Measurements from ENCODE around the gene BNC2. TPM values are rescaled to one million over a fixed set of nuclear protein-coding genes. Genes with fewer than 3 reads are reported as not detected.

Gene BNC2
- total RNA-seq, 1 donor from 2014 or later: not detected

- H3K4me1 Mint-ChIP-seq (ENCODE audit: low read depth): no peaks in the 10 kb centered on the region
- DNase-seq (ENCODE audit: low spot score): no peak
- H3K27ac Mint-ChIP-seq: no peak overlapping the region
- H3K4me3 Mint-ChIP-seq (ENCODE audit: low read depth): no peak overlapping the region
- peaks cover 20% of the 10 kb centered on the region for H3K9me3 Mint-ChIP-seq
- H3K27me3 Mint-ChIP-seq (ENCODE audit: low read depth): no peaks in the 10 kb centered on the region
- intact Hi-C loops (cut with micrococcal nuclease): no loop called here
- H3K36me3 Mint-ChIP-seq (ENCODE audit: low read depth): no peaks in the 10 kb centered on the region
Measured at GRCh38 chr9:16794871-16795639, 75.4 kb downstream of the BNC2 start.

GRCh38 chr9:16794103-16794502 is 76.4 kb downstream of the BNC2 start:
- no peaks in the 10 kb centered on the region for H3K36me3 Mint-ChIP-seq (ENCODE audit: low read depth)
- intact Hi-C loops (cut with micrococcal nuclease): no loop called here
- H3K4me1 Mint-ChIP-seq (ENCODE audit: low read depth): no peaks in the 10 kb centered on the region
- no peak overlapping the region for H3K4me3 Mint-ChIP-seq (ENCODE audit: low read depth)
- H3K9me3 Mint-ChIP-seq: peaks cover 24% of the 10 kb centered on the region
- H3K27me3 Mint-ChIP-seq (ENCODE audit: low read depth): no peaks in the 10 kb centered on the region
- DNase-seq (ENCODE audit: low spot score): no peak
- no peak overlapping the region for H3K27ac Mint-ChIP-seq

GRCh38 chr9:16787724-16788123 is 82.7 kb downstream of the BNC2 start:
- no peaks in the 10 kb centered on the region for H3K27me3 Mint-ChIP-seq (ENCODE audit: low read depth)
- H3K36me3 Mint-ChIP-seq (ENCODE audit: low read depth): no peaks in the 10 kb centered on the region

GRCh38 chr9:16784002-16784401 is 86.5 kb downstream of the BNC2 start:
- H3K4me3 Mint-ChIP-seq (ENCODE audit: low read depth): no peak overlapping the region
- H3K27ac Mint-ChIP-seq: no peak overlapping the region
- no peak for DNase-seq (ENCODE audit: low spot score)
- intact Hi-C loops (cut with micrococcal nuclease): no loop called here
- no peaks in the 10 kb centered on the region for H3K36me3 Mint-ChIP-seq (ENCODE audit: low read depth)
- no peaks in the 10 kb centered on the region for H3K4me1 Mint-ChIP-seq (ENCODE audit: low read depth)
- peaks cover 7% of the 10 kb centered on the region for H3K9me3 Mint-ChIP-seq
- no peaks in the 10 kb centered on the region for H3K27me3 Mint-ChIP-seq (ENCODE audit: low read depth)

More at GRCh38 chr9:16787724-16788123, 82.7 kb downstream of the BNC2 start:
- no peak for DNase-seq (ENCODE audit: low spot score)
- Mint-ChIP-seq H3K4me1 (ENCODE audit: low read depth) (no peaks in the 10 kb centered on the region), H3K4me3 (ENCODE audit: low read depth) (no peak overlapping the region), H3K9me3 (peaks cover 23% of the 10 kb centered on the region), H3K27ac (no peak overlapping the region)
- intact Hi-C loops (cut with micrococcal nuclease): no loop called here

GRCh38 chr9:16782490-16782889 is 88.0 kb downstream of the BNC2 start:
- no peak overlapping the region for H3K4me3 Mint-ChIP-seq (ENCODE audit: low read depth)
- peaks cover 8% of the 10 kb centered on the region for H3K9me3 Mint-ChIP-seq
- intact Hi-C loops (cut with micrococcal nuclease): no loop called here
- no peaks in the 10 kb centered on the region for H3K36me3 Mint-ChIP-seq (ENCODE audit: low read depth)
- no peak overlapping the region for H3K27ac Mint-ChIP-seq
- DNase-seq (ENCODE audit: low spot score): no peak
- H3K27me3 Mint-ChIP-seq (ENCODE audit: low read depth): no peaks in the 10 kb centered on the region
- H3K4me1 Mint-ChIP-seq (ENCODE audit: low read depth): no peaks in the 10 kb centered on the region

- Mint-ChIP-seq H3K9me3 (peaks cover 4% of the 10 kb centered on the region), H3K27ac (no peak overlapping the region), H3K27me3 (ENCODE audit: low read depth) (no peaks in the 10 kb centered on the region), H3K36me3 (ENCODE audit: low read depth) (no peaks in the 10 kb centered on the region), H3K4me1 (ENCODE audit: low read depth) (no peaks in the 10 kb centered on the region), H3K4me3 (ENCODE audit: low read depth) (no peak overlapping the region)
- DNase-seq (ENCODE audit: low spot score): no peak
- intact Hi-C loops (cut with micrococcal nuclease): no loop called here
Measured at GRCh38 chr9:16775330-16775729, 95.1 kb downstream of the BNC2 start.

- Mint-ChIP-seq H3K27ac (no peak overlapping the region), H3K36me3 (ENCODE audit: low read depth) (no peaks in the 10 kb centered on the region), H3K27me3 (ENCODE audit: low read depth) (no peaks in the 10 kb centered on the region), H3K4me3 (ENCODE audit: low read depth) (no peak overlapping the region), H3K4me1 (ENCODE audit: low read depth) (no peaks in the 10 kb centered on the region), H3K9me3 (peaks cover 11% of the 10 kb centered on the region)
- DNase-seq (ENCODE audit: low spot score): no peak
- intact Hi-C loops (cut with micrococcal nuclease): no loop called here
Measured at GRCh38 chr9:16773617-16774016, 96.9 kb downstream of the BNC2 start.

GRCh38 chr9:16773116-16773515 is 97.4 kb downstream of the BNC2 start:
- H3K27ac Mint-ChIP-seq: no peak overlapping the region
- H3K9me3 Mint-ChIP-seq: peaks cover 16% of the 10 kb centered on the region
- H3K4me3 Mint-ChIP-seq (ENCODE audit: low read depth): no peak overlapping the region
- H3K27me3 Mint-ChIP-seq (ENCODE audit: low read depth): no peaks in the 10 kb centered on the region
- H3K36me3 Mint-ChIP-seq (ENCODE audit: low read depth): no peaks in the 10 kb centered on the region
- no peaks in the 10 kb centered on the region for H3K4me1 Mint-ChIP-seq (ENCODE audit: low read depth)
- intact Hi-C loops (cut with micrococcal nuclease): no loop called here
- DNase-seq (ENCODE audit: low spot score): no peak

GRCh38 chr9:16771356-16771755 is 99.1 kb downstream of the BNC2 start:
- peaks cover 22% of the 10 kb centered on the region for H3K9me3 Mint-ChIP-seq
- H3K4me3 Mint-ChIP-seq (ENCODE audit: low read depth): no peak overlapping the region
- H3K4me1 Mint-ChIP-seq (ENCODE audit: low read depth): no peaks in the 10 kb centered on the region
- no peak overlapping the region for H3K27ac Mint-ChIP-seq
- no peak for DNase-seq (ENCODE audit: low spot score)
- intact Hi-C loops (cut with micrococcal nuclease): no loop called here
- no peaks in the 10 kb centered on the region for H3K27me3 Mint-ChIP-seq (ENCODE audit: low read depth)
- no peaks in the 10 kb centered on the region for H3K36me3 Mint-ChIP-seq (ENCODE audit: low read depth)

GRCh38 chr9:16769291-16769690 is 101.2 kb downstream of the BNC2 start:
- Mint-ChIP-seq H3K4me1 (ENCODE audit: low read depth) (no peaks in the 10 kb centered on the region), H3K4me3 (ENCODE audit: low read depth) (no peak overlapping the region), H3K36me3 (ENCODE audit: low read depth) (no peaks in the 10 kb centered on the region), H3K9me3 (peaks cover 22% of the 10 kb centered on the region), H3K27me3 (ENCODE audit: low read depth) (no peaks in the 10 kb centered on the region), H3K27ac (no peak overlapping the region)
- no peak for DNase-seq (ENCODE audit: low spot score)
- intact Hi-C loops (cut with micrococcal nuclease): no loop called here

GRCh38 chr9:16768816-16769215 is 101.7 kb downstream of the BNC2 start:
- Mint-ChIP-seq H3K4me1 (ENCODE audit: low read depth) (no peaks in the 10 kb centered on the region), H3K9me3 (peaks cover 22% of the 10 kb centered on the region), H3K27ac (no peak overlapping the region), H3K27me3 (ENCODE audit: low read depth) (no peaks in the 10 kb centered on the region), H3K4me3 (ENCODE audit: low read depth) (no peak overlapping the region), H3K36me3 (ENCODE audit: low read depth) (no peaks in the 10 kb centered on the region)
- no peak for DNase-seq (ENCODE audit: low spot score)
- intact Hi-C loops (cut with micrococcal nuclease): no loop called here

- DNase-seq (ENCODE audit: low spot score): no peak
- Mint-ChIP-seq H3K4me1 (ENCODE audit: low read depth) (no peaks in the 10 kb centered on the region), H3K27me3 (ENCODE audit: low read depth) (no peaks in the 10 kb centered on the region), H3K27ac (no peak overlapping the region), H3K9me3 (peaks cover 22% of the 10 kb centered on the region), H3K4me3 (ENCODE audit: low read depth) (no peak overlapping the region), H3K36me3 (ENCODE audit: low read depth) (no peaks in the 10 kb centered on the region)
- intact Hi-C loops (cut with micrococcal nuclease): no loop called here
Measured at GRCh38 chr9:16767366-16767765, 103.1 kb downstream of the BNC2 start.

GRCh38 chr9:16763946-16764345 is 106.5 kb downstream of the BNC2 start:
- no peak overlapping the region for H3K4me3 Mint-ChIP-seq (ENCODE audit: low read depth)
- H3K27me3 Mint-ChIP-seq (ENCODE audit: low read depth): no peaks in the 10 kb centered on the region
- intact Hi-C loops (cut with micrococcal nuclease): no loop called here
- no peak overlapping the region for H3K27ac Mint-ChIP-seq
- H3K9me3 Mint-ChIP-seq: peaks cover 18% of the 10 kb centered on the region
- no peak for DNase-seq (ENCODE audit: low spot score)
- no peaks in the 10 kb centered on the region for H3K36me3 Mint-ChIP-seq (ENCODE audit: low read depth)
- no peaks in the 10 kb centered on the region for H3K4me1 Mint-ChIP-seq (ENCODE audit: low read depth)
